Thyroid gland (tissue), 4 donors: Measurements from ENCODE around the gene ATXN2L.
"Not testable (repeated sequence)": the region's sequence is repeated elsewhere in the genome, so short reads cannot be mapped to it uniquely, and the experiment has no call there.

ENCODE experiments used
- CTCF ChIP-seq, 6 experiments: fragments of 200-600 bp in 3 of 6; fragments of 450-650 bp in 3 of 6; sonication (generic) in 3 of 6; IDR thresholded peaks; one replicate each; pipeline ENCODE4 v1.5.1; 2016 to 2019; ENCODE audit warnings: antibody characterized with exemption in 6 of 6, mild to moderate bottlenecking in 2 of 6, inconsistent platforms in 1 of 6, moderate library complexity in 1 of 6
- POLR2A ChIP-seq, 2 donors: fragments of 450-650 bp; IDR thresholded peaks; one replicate each; pipeline ENCODE4 v1.6.1; 2017; ENCODE audit warnings: antibody characterized with exemption in 2 of 2, mild to moderate bottlenecking in 2 of 2, moderate library complexity in 1 of 2

DNA sequence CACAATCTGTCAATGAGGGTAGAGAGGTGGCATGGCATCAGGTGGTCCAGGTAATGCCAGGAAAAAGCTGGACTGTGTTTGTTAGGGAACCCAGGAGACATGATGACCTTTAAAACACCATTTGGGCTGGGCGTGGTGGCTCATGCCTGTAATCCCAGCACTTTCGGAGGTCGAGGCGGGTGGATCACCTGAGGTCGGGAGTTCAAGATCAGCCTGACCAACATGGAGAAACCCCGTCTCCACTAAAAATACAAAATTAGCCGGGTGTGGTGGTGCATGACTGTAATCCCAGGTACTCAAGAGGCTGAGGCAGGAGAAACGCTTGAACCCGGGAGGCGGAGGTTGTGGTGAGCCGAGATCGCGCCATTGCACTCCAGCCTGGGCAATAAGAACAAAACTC lies 2.3 kb upstream of the ATXN2L start:
- not testable (repeated sequence) for TF ChIP-seq POLR2A, CTCF (IDR thresholded peaks at IDR 0.05)
